ENCODE measurements around the gene MEF2D. TPM values are rescaled to one million over a fixed set of nuclear protein-coding genes. Genes with fewer than 3 reads are reported as not detected.

MEF2D gene
- total RNA-seq, result 20.2 and 26.6 TPM in 2 replicates
- long read RNA-seq, partial matches to known transcripts, result 0 of 1 reads
- long read RNA-seq, other reads (novel, unspliced or antisense), result 1 of 1 reads

DNA sequence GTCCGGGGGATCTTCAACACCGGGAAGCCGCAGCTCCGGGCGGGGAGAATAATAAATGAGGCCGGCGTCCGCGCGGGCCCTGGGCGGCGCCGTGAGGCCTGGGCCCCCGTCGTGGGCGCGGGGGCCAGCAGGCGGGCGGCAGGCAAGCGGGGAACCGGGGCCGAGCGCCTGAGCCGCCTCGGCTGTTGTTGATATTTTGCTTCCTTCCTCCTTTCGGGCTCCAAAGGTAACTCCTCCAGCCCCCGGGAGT, at the start of gene MEF2D:
MEF2D (minus strand) TSS at position 233 of the 250 bp plus-strand sequence. CDS start 17,483 bp downstream, outside the sequence.
- Mint-ChIP-seq H3K27ac (peak within 1 kb of the TSS; percentile 97), H3K4me3 (ENCODE audit: low read depth) (peak within 1 kb of the TSS; percentile 86), H3K27me3 (no peaks in the 10 kb centered on the region), H3K4me1 (ENCODE audit: low read depth) (peaks cover 54% of the 10 kb centered on the region), H3K36me3 (ENCODE audit: insufficient read depth) (no peaks in the 10 kb centered on the region), H3K9me3 (ENCODE audit: low read depth) (no peaks in the 10 kb centered on the region)
- no peak for DNase-seq (ENCODE audit: low spot score, unreplicated experiment)
- TF ChIP-seq, protein P1, sequence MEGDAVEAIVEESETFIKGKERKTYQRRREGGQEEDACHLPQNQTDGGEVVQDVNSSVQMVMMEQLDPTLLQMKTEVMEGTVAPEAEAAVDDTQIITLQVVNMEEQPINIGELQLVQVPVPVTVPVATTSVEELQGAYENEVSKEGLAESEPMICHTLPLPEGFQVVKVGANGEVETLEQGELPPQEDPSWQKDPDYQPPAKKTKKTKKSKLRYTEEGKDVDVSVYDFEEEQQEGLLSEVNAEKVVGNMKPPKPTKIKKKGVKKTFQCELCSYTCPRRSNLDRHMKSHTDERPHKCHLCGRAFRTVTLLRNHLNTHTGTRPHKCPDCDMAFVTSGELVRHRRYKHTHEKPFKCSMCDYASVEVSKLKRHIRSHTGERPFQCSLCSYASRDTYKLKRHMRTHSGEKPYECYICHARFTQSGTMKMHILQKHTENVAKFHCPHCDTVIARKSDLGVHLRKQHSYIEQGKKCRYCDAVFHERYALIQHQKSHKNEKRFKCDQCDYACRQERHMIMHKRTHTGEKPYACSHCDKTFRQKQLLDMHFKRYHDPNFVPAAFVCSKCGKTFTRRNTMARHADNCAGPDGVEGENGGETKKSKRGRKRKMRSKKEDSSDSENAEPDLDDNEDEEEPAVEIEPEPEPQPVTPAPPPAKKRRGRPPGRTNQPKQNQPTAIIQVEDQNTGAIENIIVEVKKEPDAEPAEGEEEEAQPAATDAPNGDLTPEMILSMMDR (IDR thresholded peaks at IDR 0.05; ENCODE audit: unreplicated experiment), result no peak

DNA sequence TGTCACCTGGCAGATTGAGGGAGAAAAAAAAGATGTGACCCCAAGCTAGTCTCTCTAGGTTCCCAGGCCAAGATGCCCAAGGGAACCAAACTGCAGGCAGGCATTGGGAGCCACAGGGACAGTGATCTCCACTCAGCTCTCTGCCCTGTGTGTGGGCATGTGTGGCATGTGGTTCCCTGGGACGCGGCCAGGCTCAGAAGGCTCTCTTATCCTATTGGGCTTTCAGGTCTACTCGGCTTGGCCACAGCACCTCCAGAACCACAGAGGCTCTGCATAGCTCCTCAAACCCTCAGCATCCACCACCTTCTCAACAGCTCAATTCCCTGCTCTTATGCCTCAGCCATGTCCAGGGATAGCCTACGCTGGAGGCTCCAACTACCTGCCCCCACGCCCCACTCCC, 49.8 kb upstream of the MEF2D start:
- Mint-ChIP-seq H3K9me3 (ENCODE audit: low read depth) (no peaks in the 10 kb centered on the region), H3K4me1 (ENCODE audit: low read depth) (no peaks in the 10 kb centered on the region), H3K36me3 (ENCODE audit: insufficient read depth) (peaks cover 9% of the 10 kb centered on the region), H3K27ac (no peak overlapping the region), H3K27me3 (no peaks in the 10 kb centered on the region), H3K4me3 (ENCODE audit: low read depth) (no peak overlapping the region)
- no peak for DNase-seq (ENCODE audit: low spot score, unreplicated experiment)
- TF ChIP-seq, protein P1 (IDR thresholded peaks at IDR 0.05; ENCODE audit: unreplicated experiment), result no peak

DNA sequence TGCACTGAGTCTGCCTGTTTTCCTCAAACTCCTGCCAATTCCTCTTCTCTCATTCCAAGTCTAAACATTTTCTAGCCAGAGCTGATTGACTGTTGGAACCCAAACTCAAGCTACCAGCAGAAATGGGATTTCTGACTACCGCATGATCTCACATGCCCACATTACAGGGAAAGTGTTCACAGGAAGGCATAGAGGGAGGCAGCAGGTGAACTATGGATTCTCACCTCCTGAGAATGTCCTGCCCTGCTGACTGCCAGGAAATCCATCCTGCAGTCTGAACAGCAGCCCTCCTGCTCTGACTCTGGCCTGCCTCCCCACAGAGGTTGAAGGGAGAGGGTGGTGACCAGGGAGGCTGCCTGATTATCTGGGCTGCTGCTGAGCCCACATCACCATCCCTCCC, 49.3 kb upstream of the MEF2D start:
- Mint-ChIP-seq H3K36me3 (ENCODE audit: insufficient read depth) (peaks cover 9% of the 10 kb centered on the region), H3K4me1 (ENCODE audit: low read depth) (no peaks in the 10 kb centered on the region), H3K4me3 (ENCODE audit: low read depth) (no peak overlapping the region), H3K27ac (no peak overlapping the region), H3K9me3 (ENCODE audit: low read depth) (no peaks in the 10 kb centered on the region), H3K27me3 (no peaks in the 10 kb centered on the region)
- DNase-seq (ENCODE audit: low spot score, unreplicated experiment), result no peak
- TF ChIP-seq, protein P1 (IDR thresholded peaks at IDR 0.05; ENCODE audit: unreplicated experiment), result no peak

DNA sequence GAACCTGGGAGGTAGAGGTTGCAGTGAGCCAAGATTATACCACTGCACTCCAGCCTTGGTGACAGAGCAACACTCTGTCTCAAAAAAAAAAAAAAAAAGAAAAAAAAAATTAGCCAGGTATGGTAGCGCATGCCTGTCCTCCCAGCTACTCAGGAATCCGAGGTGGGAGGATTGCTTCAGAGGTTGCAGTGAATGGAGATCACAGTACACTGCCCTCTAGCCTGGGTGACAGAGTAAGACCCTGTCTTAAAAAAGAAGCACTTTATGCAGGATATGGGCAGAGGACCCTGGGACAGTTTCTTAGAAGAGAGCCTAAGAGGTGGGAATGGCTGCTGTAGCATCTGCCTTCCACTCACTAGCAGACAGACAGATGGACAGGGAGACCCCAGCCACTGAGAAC, 48.8 kb upstream of the MEF2D start:
- H3K27me3 Mint-ChIP-seq, result no peaks in the 10 kb centered on the region
- no peak overlapping the region for H3K4me3 Mint-ChIP-seq (ENCODE audit: low read depth)
- H3K36me3 Mint-ChIP-seq (ENCODE audit: insufficient read depth), result peaks cover 9% of the 10 kb centered on the region
- H3K4me1 Mint-ChIP-seq (ENCODE audit: low read depth), result no peaks in the 10 kb centered on the region
- TF ChIP-seq, protein P1 (IDR thresholded peaks at IDR 0.05; ENCODE audit: unreplicated experiment), result no peak
- DNase-seq (ENCODE audit: low spot score, unreplicated experiment), result no peak
- H3K27ac Mint-ChIP-seq, result peak overlapping the region; percentile 13
- H3K9me3 Mint-ChIP-seq (ENCODE audit: low read depth), result no peaks in the 10 kb centered on the region

DNA sequence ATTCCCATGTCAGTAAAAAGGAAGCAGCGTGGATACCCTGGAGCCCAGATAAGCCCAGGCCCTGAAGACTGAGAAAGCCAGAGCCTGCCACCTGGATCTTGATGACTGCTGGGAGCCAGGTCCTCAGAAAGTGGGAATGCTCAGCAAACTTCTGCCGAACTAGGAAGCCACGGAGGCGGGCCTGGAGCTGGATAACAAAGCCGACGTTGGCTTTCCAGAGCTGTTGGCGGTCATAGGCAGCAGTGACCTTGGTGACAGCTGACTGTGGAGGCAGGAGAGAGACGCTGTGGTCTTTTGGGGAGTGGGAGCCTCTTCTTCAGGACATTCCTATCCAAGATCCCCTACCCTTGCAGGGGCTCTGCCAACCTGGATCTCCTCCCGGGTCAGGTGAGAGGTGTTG, 47.4 kb upstream of the MEF2D start:
- TF ChIP-seq, protein P1 (IDR thresholded peaks at IDR 0.05; ENCODE audit: unreplicated experiment), result no peak

More for the DNA sequence above, 47.4 kb upstream of the MEF2D start:
- Mint-ChIP-seq H3K4me1 (ENCODE audit: low read depth) (peaks cover 1% of the 10 kb centered on the region), H3K27me3 (no peaks in the 10 kb centered on the region), H3K9me3 (ENCODE audit: low read depth) (no peaks in the 10 kb centered on the region), H3K36me3 (ENCODE audit: insufficient read depth) (peaks cover 7% of the 10 kb centered on the region), H3K27ac (no peak overlapping the region), H3K4me3 (ENCODE audit: low read depth) (no peak overlapping the region)
- DNase-seq (ENCODE audit: low spot score, unreplicated experiment), result no peak

Measured in progenitor cell of endocrine pancreas (in vitro differentiated cells).